HepG2 (cell line): ENCODE data around the gene OR10H2. TPM values are rescaled to one million over a fixed set of nuclear protein-coding genes. Genes with fewer than 3 reads are reported as not detected.

Experiments used
- ATAC-seq: fragments of 200-7000 bp; cut with Tn5 transposase; 3 replicates; pipeline ENCODE4 v1.9.1; 2020; ENCODE audit warnings: mild to moderate bottlenecking, moderate library complexity
- BruUV-seq: library from RNA; stranded (reverse); fragments of 400-500 nt; replicated peaks from 2 replicates; lab custom pipeline; 2021; lab: Mats Ljungman, UMichigan
- CTCF ChIA-PET: fragments of 300-600 bp; formaldehyde crosslinking; extraction: SDS; loops from one replicate; lab custom pipeline; 2021; ENCODE audit warnings: low total read pairs, inconsistent platforms, low intra/inter-chr PET ratio; lab: Yijun Ruan, JAX
- POLR2A ChIA-PET: fragments of 350-600 bp; sonication (Branson Sonifier 250); formaldehyde crosslinking; loops from one replicate; lab custom pipeline; 2020; ENCODE audit warnings: antibody characterized with exemption, inconsistent platforms; lab: Yijun Ruan, JAX
- DNase-seq: peaks from one replicate; pipeline ENCODE4 v3.0.0-alpha.2; 2015; ENCODE audit warnings: low spot score
- FAIRE-seq: peaks from 3 replicates; lab custom pipeline; 2011; peaks lifted over from hg19 to GRCh38; lab: Jason Lieb, UNC
- H2AFZ ChIP-seq: one replicate; pipeline ENCODE4 v1.6.1; 2011; ENCODE audit warnings: low read length, inconsistent platforms
- H3K27ac ChIP-seq: fragments of 300-600 bp; 3 replicates; pipeline ENCODE4 v1.8.0; 2011; ENCODE audit warnings: mixed run types, mild to moderate bottlenecking, mixed read lengths, low read length, inconsistent platforms; ENCODE audit not compliant: insufficient read depth; ENCODE audit errors: extremely low read length
- H3K27me3 ChIP-seq, 2 experiments: fragments of 200-600 bp in 1 of 2; 2 replicates in 1 of 2; 3 replicates in 1 of 2; pipeline versions ENCODE4 v1.6.0 to v1.8.0; 2011; ENCODE audit warnings: low read length in 2 of 2, mild to moderate bottlenecking in 2 of 2, moderate library complexity in 2 of 2, inconsistent platforms in 1 of 2; ENCODE audit not compliant: insufficient read depth in 2 of 2, control insufficient read depth in 1 of 2
- H3K36me3 ChIP-seq, 2 experiments: fragments of 200-600 bp in 1 of 2; replicated peaks in 1 of 2; 2 replicates in 1 of 2; 3 replicates in 1 of 2; pipeline versions ENCODE4 v1.5.1 to v1.8.0; 2011; ENCODE audit warnings: low read length in 2 of 2, inconsistent platforms in 1 of 2; ENCODE audit not compliant: insufficient read depth in 2 of 2, control insufficient read depth in 1 of 2
- H3K4me1 ChIP-seq: 2 replicates; pipeline ENCODE4 v1.5.1; 2012; ENCODE audit warnings: low read length, inconsistent platforms; ENCODE audit not compliant: insufficient read depth
- H3K4me2 ChIP-seq: 2 replicates; pipeline ENCODE4 v1.6.0; 2011; ENCODE audit warnings: low read depth, low read length, inconsistent platforms
- H3K4me3 ChIP-seq, 3 experiments: fragments of 200-600 bp in 1 of 3; sonication (generic), shearing (Covaris generic) in 1 of 3; replicated peaks in 1 of 3; 2 replicates each; pipeline ENCODE4 v1.5.1; 2011 to 2016; ENCODE audit warnings: low read length in 3 of 3, inconsistent platforms in 2 of 3, low read depth in 2 of 3, mild to moderate bottlenecking in 2 of 3, control low read depth in 1 of 3, mixed read lengths in 1 of 3; ENCODE audit not compliant: insufficient read depth in 1 of 3
- H3K79me2 ChIP-seq: one replicate; pipeline ENCODE4 v1.6.1; 2011; ENCODE audit warnings: low read length, inconsistent platforms; ENCODE audit not compliant: insufficient read depth
- H3K9ac ChIP-seq: 2 replicates; pipeline ENCODE4 v1.6.0; 2011; ENCODE audit warnings: mild to moderate bottlenecking, low read depth, low read length, inconsistent platforms; ENCODE audit not compliant: insufficient read depth
- H3K9me3 ChIP-seq: 2 replicates; pipeline ENCODE4 v1.5.1; 2012; ENCODE audit warnings: mild to moderate bottlenecking, low read length
- H4K20me1 ChIP-seq: 2 replicates; pipeline ENCODE4 v1.6.0; 2011; ENCODE audit warnings: inconsistent platforms, mild to moderate bottlenecking, low read length, moderate library complexity; ENCODE audit not compliant: insufficient read depth
- EEA1 ChIP-seq: sonication (generic); formaldehyde crosslinking; IDR thresholded peaks from 2 replicates; pipeline ENCODE4 v1.5.1; 2020; ENCODE audit warnings: mild to moderate bottlenecking, missing genetic modification reagents, borderline replicate concordance
- ISL2 ChIP-seq: sonication (generic); formaldehyde crosslinking; IDR thresholded peaks from 2 replicates; pipeline ENCODE4 v1.5.0; 2020; ENCODE audit warnings: missing genetic modification reagents
- KLF16 ChIP-seq, 2 experiments: sonication (generic) in 1 of 2; formaldehyde crosslinking in 1 of 2; IDR thresholded peaks; 2 replicates each; pipeline versions ENCODE4 v1.6.1 to v1.8.0; 2016 to 2023; ENCODE audit warnings: missing genetic modification reagents in 2 of 2, missing compliant biosample characterization in 1 of 2
- NKX3-1 ChIP-seq: sonication (generic); formaldehyde crosslinking; IDR thresholded peaks from 2 replicates; pipeline ENCODE4 v1.5.0; 2020; ENCODE audit warnings: missing genetic modification reagents
- PPARG ChIP-seq: conservative IDR thresholded peaks from 2 replicates; pipeline ENCODE4 v1.6.1; 2016; ENCODE audit warnings: missing biosample characterization, missing genetic modification reagents
- SIX1 ChIP-seq: sonication (generic); formaldehyde crosslinking; IDR thresholded peaks from 2 replicates; pipeline ENCODE4 v1.4.0; 2020; ENCODE audit warnings: missing genetic modification reagents, borderline replicate concordance
- ZMYM4 ChIP-seq: sonication (generic); formaldehyde crosslinking; IDR thresholded peaks from 2 replicates; pipeline ENCODE4 v1.8.1; 2023; ENCODE audit warnings: mild to moderate bottlenecking, missing genetic modification reagents
- ZNF570 ChIP-seq: sonication (generic); formaldehyde crosslinking; IDR thresholded peaks from 2 replicates; pipeline ENCODE4 v1.4.0; 2020; ENCODE audit warnings: mild to moderate bottlenecking, missing genetic modification reagents, borderline replicate concordance
- ZNF7 ChIP-seq: IDR thresholded peaks from 2 replicates; pipeline ENCODE4 v1.6.1; 2016; ENCODE audit warnings: missing biosample characterization, missing genetic modification reagents
- ZNF75D ChIP-seq: sonication (generic); formaldehyde crosslinking; IDR thresholded peaks from 2 replicates; pipeline ENCODE4 v1.8.1; 2023; ENCODE audit warnings: missing genetic modification reagents, mild to moderate bottlenecking, borderline replicate concordance
- ZSCAN25 ChIP-seq: sonication (generic); formaldehyde crosslinking; IDR thresholded peaks from 2 replicates; pipeline ENCODE4 v1.8.0; 2022; ENCODE audit warnings: mild to moderate bottlenecking, missing genetic modification reagents
- WGBS: methylation state at CpG from one replicate; pipeline ENCODE4 v1.1.6; 2017; ENCODE audit warnings: low lambda C conversion rate; 5-methylcytosine and 5-hydroxymethylcytosine counted together
- in situ Hi-C: cut with HindIII; loops from 2 replicates; pipeline ENCODE4 v1.10.0; 2017; ENCODE audit warnings: low pct_unique_long_range_greater_than_20kb; ENCODE audit not compliant: extremely low pct_ligation_motif_present
- intact Hi-C: fragments of 100-400 bp; cut with micrococcal nuclease; formaldehyde crosslinking; loops from one replicate; pipeline ENCODE4 v1.10.0; 2022; ENCODE audit not compliant: unreplicated experiment
- polyA plus RNA-seq, 8 experiments: library from polyadenylated mRNA; depleted of rRNA in 3 of 8; stranded (reverse) in 7 of 8; unstranded in 1 of 8; fragments of >200 nt; fragmentation: Illumina TruSeq in 4 of 8; extraction: Trizol in 4 of 8; gene quantifications; 2 replicates each; pipeline versions ENCODE4 v1.2.1 to v1.2.3, GENCODE V29; 2011 to 2016; ENCODE audit warnings: low read depth in 4 of 8, missing spikeins in 1 of 8, mixed read lengths in 1 of 8; ENCODE audit not compliant: insufficient read depth in 1 of 8
- total RNA-seq, 5 experiments: library from RNA; depleted of rRNA; stranded (reverse); fragments of >200 nt; fragmentation: Illumina TruSeq; extraction: Trizol; gene quantifications; 2 replicates each; pipeline ENCODE4 v1.2.3, GENCODE V29; 2016; ENCODE audit warnings: low read depth in 1 of 5
- TF ChIP-seq, protein P1 (sequence below): sonication (generic); formaldehyde crosslinking; IDR thresholded peaks from 2 replicates; pipeline ENCODE4 v1.4.0; 2020; ENCODE audit warnings: missing genetic modification reagents
- TF ChIP-seq, protein P2 (sequence below): sonication (generic); formaldehyde crosslinking; IDR thresholded peaks from 2 replicates; pipeline ENCODE4 v1.4.0; 2020; ENCODE audit warnings: missing genetic modification reagents, low read depth, mild to moderate bottlenecking, borderline replicate concordance

OR10H2 gene
- total and polyA plus RNA-seq, 2 of the 13 experiments (the other 11 are each of a cell fraction or from before 2014, with no cell fraction given) = not detected

DNA sequence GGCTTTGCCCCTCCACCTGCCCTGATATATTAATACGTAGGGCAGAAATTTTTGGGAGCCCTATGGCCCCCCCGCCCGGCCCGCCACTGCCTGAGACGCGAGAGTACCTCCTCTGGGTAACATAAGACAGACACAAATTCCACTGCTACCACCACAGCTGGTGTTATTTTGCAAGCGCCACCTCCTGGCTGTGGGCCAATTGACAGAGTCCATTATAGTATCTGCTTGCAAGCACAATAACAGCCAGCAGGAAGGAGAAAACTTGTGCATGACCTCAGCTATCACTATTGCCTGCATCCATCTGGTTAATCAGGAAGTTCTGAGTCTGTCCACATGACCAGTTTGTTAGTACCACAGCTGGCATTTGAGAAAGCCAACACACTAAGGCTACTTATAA is 25.3 kb upstream of the OR10H2 start (continued):
- peak; percentile 62; the same call in 1 of the 2 replicates for TF ChIP-seq SIX1 (CRISPR knock-in tag)

DNA sequence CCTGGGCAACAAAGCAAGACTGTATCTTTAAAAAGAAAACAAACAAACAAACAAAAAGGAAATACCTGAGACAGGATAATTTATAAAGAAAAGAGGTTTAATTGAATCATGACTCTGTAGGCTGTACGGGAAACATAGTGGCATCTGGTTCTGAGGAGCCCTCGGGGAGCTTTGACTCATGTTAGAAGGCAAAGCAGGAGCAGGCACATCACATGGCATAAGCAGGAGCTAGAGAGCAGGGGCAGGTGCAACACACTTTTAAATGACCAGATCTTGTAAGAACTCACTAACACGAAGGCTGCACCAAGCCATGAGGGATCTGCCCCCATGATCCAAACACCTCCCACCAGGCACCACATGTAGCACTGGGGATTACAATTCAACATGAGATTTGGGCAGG is 13.2 kb upstream of the OR10H2 start:
- ATAC-seq = no peak
- H3K9ac ChIP-seq = no peak overlapping the region

DNA sequence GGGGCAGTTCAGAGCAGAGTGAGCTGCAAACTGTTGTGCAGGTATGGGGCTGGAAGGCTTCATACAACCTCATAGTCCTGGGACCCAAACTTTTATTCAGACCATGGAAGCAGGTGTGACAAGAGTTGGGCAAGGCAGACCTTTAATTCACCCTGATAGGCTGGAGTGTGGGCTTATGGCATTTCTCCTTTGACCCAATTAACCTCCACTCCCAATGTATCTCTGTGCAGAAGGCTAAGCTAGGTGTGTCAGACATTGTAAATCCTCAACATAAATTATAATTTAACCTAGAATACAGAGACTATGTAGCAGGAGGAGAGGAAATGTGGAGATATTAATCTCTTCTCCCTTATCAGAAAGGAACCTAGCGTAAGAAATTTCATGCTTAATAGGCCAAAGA is 12.2 kb upstream of the OR10H2 start:
- in situ Hi-C loops = no loop called here
- 96% methylated on average over 1 of the region's 1 CpG for WGBS
- no peak overlapping the region for H3K27ac ChIP-seq
- no peaks in the 10 kb centered on the region for H3K36me3 ChIP-seq
- no peaks in the 10 kb centered on the region for H4K20me1 ChIP-seq
- H3K4me1 ChIP-seq = no peaks in the 10 kb centered on the region
- no peak overlapping the region for H3K4me2 ChIP-seq
- H3K4me3 ChIP-seq = no peak overlapping the region
- ChIA-PET POLR2A (no interaction called here), CTCF (no interaction called here)
- H3K9me3 ChIP-seq = no peaks in the 10 kb centered on the region
- H3K27me3 ChIP-seq = no peaks in the 10 kb centered on the region
- no peak for FAIRE-seq
- no peaks in the 10 kb centered on the region for H3K79me2 ChIP-seq
- BruUV-seq = no TSS peak
- H2AFZ ChIP-seq = no peak overlapping the region
- DNase-seq = no peak
- intact Hi-C loops = no loop called here
- no peak for ATAC-seq
- no peak overlapping the region for H3K9ac ChIP-seq
- TF ChIP-seq ZNF75D (no peak), ISL2 (CRISPR knock-in tag) (no peak), EEA1 (CRISPR knock-in tag) (no peak), NKX3-1 (CRISPR knock-in tag) (no peak), ZMYM4 (CRISPR knock-in tag) (no peak), KLF16 (CRISPR knock-in tag; IDR thresholded peaks at IDR 0.05) (no peak), ZNF570 (CRISPR knock-in tag) (no peak)
- TF ChIP-seq, protein P1, sequence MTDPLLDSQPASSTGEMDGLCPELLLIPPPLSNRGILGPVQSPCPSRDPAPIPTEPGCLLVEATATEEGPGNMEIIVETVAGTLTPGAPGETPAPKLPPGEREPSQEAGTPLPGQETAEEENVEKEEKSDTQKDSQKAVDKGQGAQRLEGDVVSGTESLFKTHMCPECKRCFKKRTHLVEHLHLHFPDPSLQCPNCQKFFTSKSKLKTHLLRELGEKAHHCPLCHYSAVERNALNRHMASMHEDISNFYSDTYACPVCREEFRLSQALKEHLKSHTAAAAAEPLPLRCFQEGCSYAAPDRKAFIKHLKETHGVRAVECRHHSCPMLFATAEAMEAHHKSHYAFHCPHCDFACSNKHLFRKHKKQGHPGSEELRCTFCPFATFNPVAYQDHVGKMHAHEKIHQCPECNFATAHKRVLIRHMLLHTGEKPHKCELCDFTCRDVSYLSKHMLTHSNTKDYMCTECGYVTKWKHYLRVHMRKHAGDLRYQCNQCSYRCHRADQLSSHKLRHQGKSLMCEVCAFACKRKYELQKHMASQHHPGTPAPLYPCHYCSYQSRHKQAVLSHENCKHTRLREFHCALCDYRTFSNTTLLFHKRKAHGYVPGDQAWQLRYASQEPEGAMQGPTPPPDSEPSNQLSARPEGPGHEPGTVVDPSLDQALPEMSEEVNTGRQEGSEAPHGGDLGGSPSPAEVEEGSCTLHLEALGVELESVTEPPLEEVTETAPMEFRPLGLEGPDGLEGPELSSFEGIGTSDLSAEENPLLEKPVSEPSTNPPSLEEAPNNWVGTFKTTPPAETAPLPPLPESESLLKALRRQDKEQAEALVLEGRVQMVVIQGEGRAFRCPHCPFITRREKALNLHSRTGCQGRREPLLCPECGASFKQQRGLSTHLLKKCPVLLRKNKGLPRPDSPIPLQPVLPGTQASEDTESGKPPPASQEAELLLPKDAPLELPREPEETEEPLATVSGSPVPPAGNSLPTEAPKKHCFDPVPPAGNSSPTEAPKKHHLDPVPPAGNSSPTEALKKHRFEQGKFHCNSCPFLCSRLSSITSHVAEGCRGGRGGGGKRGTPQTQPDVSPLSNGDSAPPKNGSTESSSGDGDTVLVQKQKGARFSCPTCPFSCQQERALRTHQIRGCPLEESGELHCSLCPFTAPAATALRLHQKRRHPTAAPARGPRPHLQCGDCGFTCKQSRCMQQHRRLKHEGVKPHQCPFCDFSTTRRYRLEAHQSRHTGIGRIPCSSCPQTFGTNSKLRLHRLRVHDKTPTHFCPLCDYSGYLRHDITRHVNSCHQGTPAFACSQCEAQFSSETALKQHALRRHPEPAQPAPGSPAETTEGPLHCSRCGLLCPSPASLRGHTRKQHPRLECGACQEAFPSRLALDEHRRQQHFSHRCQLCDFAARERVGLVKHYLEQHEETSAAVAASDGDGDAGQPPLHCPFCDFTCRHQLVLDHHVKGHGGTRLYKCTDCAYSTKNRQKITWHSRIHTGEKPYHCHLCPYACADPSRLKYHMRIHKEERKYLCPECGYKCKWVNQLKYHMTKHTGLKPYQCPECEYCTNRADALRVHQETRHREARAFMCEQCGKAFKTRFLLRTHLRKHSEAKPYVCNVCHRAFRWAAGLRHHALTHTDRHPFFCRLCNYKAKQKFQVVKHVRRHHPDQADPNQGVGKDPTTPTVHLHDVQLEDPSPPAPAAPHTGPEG = no peak

More for the DNA sequence above, 13.2 kb upstream of the OR10H2 start:
- no peak overlapping the region for H3K27ac ChIP-seq
- ChIA-PET CTCF (no interaction called here), POLR2A (no interaction called here)
- no TSS peak for BruUV-seq
- no peaks in the 10 kb centered on the region for H3K79me2 ChIP-seq
- 7% methylated on average over 3 of the region's 3 CpGs for WGBS
- TF ChIP-seq, protein P2, sequence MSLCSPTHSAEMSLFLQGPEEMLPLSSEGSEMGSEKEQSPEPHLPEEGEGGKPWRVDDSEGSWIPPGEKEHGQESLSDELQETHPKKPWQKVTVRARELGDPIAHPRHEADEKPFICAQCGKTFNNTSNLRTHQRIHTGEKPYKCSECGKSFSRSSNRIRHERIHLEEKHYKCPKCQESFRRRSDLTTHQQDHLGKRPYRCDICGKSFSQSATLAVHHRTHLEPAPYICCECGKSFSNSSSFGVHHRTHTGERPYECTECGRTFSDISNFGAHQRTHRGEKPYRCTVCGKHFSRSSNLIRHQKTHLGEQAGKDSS (CRISPR knock-in tag) = no peak
- TF ChIP-seq ZSCAN25 (CRISPR knock-in tag) (no peak), ZNF7 (CRISPR knock-in tag) (no peak), PPARG (CRISPR knock-in tag) (no peak)
- H3K4me2 ChIP-seq = no peak overlapping the region
- H3K4me3 ChIP-seq = no peak overlapping the region
- H3K9me3 ChIP-seq = no peaks in the 10 kb centered on the region
- no peaks in the 10 kb centered on the region for H3K27me3 ChIP-seq
- DNase-seq = no peak
- H4K20me1 ChIP-seq = no peaks in the 10 kb centered on the region
- in situ Hi-C loops = no loop called here
- H2AFZ ChIP-seq = no peak overlapping the region
- no peak for FAIRE-seq
- intact Hi-C loops = no loop called here
- no peaks in the 10 kb centered on the region for H3K4me1 ChIP-seq
- H3K36me3 ChIP-seq = no peaks in the 10 kb centered on the region
